Fibroblast of skin of left biceps (primary cell): ENCODE data around the gene AARSD1.
"Not testable (repeated sequence)": the region's sequence is repeated elsewhere in the genome, so short reads cannot be mapped to it uniquely, and the experiment has no call there.

Experiments
- DNase-seq, 2 experiments: peaks; one replicate each; pipeline ENCODE4 v3.0.0-alpha.2; 2013; ENCODE audit warnings: low read depth in 2 of 2

Gene AARSD1

GRCh38 chr17:42964161-42964932, at the start of gene AARSD1:
TSS of gene AARSD1 (minus strand) at chr17:42964454. CDS start at chr17:42964440, 14 bp downstream.
- peak; percentile 74 to 78 for DNase-seq

- DNase-seq, result no peak
These were observed 49.0 kb upstream of the AARSD1 start for GRCh38 chr17:43013296-43013695.

GRCh38 chr17:43011728-43012472, 47.6 kb upstream of the AARSD1 start:
- no peak for DNase-seq

GRCh38 chr17:43010667-43011308, 46.5 kb upstream of the AARSD1 start:
- no peak for DNase-seq

- no peak for DNase-seq
These were observed 42.6 kb upstream of the AARSD1 start, which contains the start of gene IFI35 for GRCh38 chr17:43006639-43007551. TSS of gene IFI35 (plus strand) at chr17:43006784. CDS start at chr17:43006948, 164 bp downstream.

GRCh38 chr17:43003542-43004172, 39.4 kb upstream of the AARSD1 start:
- DNase-seq, result no peak

GRCh38 chr17:43000894-43001293, 36.6 kb upstream of the AARSD1 start:
- not testable (repeated sequence) for DNase-seq

- no peak for DNase-seq
These were observed 34.8 kb upstream of the AARSD1 start for GRCh38 chr17:42999003-42999525.

- peak; percentile 100 for DNase-seq
These were observed 34.0 kb upstream of the AARSD1 start, which contains the start of gene RPL27 for GRCh38 chr17:42997984-42998938. TSS of gene RPL27 (plus strand) at chr17:42998419. CDS start at chr17:42998751, 332 bp downstream.

- DNase-seq, result no peak
These were observed 33.2 kb upstream of the AARSD1 start for GRCh38 chr17:42997390-42997983.

GRCh38 chr17:42993913-42994312, 29.7 kb upstream of the AARSD1 start:
- DNase-seq, result not testable (repeated sequence)

GRCh38 chr17:42992872-42993271, 28.6 kb upstream of the AARSD1 start:
- DNase-seq, result no peak

GRCh38 chr17:42991471-42991870, 27.2 kb upstream of the AARSD1 start:
- no peak for DNase-seq

- DNase-seq, result no peak
These were observed 25.7 kb upstream of the AARSD1 start for GRCh38 chr17:42989726-42990652.

GRCh38 chr17:42989141-42989540, 24.9 kb upstream of the AARSD1 start:
- no peak for DNase-seq

- DNase-seq, result no peak
These were observed 21.0 kb upstream of the AARSD1 start for GRCh38 chr17:42985225-42985624.

- DNase-seq, result no peak
These were observed 18.0 kb upstream of the AARSD1 start for GRCh38 chr17:42982266-42982665.
